Thyroid gland (tissue), 4 donors: ENCODE measurements around the gene SLC6A9. TPM values are rescaled to one million over a fixed set of nuclear protein-coding genes. Genes with fewer than 3 reads are reported as not detected.

Experiments
- DNase-seq, 2 donors: peaks; one replicate each; pipeline ENCODE4 v3.0.0-alpha.2; 2019
- H3K27ac ChIP-seq, 3 donors: fragments of 200-600 bp; sonication (generic); 1 replicate in 2 of 3; 2 replicates in 1 of 3; pipeline ENCODE4 v1.5.1; 2016 to 2019; ENCODE audit warnings: mild to moderate bottlenecking in 1 of 3, moderate library complexity in 1 of 3
- H3K27me3 ChIP-seq: fragments of 200-600 bp; sonication (generic); one replicate; pipeline ENCODE4 v1.5.1; 2019
- H3K36me3 ChIP-seq, 2 donors: fragments of 200-600 bp; sonication (generic); one replicate each; pipeline ENCODE4 v1.5.1; 2016 to 2019
- H3K4me1 ChIP-seq, 2 donors: fragments of 200-600 bp; sonication (generic); one replicate each; pipeline ENCODE4 v1.5.1; 2017 to 2019
- H3K4me3 ChIP-seq, 3 donors: fragments of 200-600 bp; sonication (generic); replicated peaks in 1 of 3; 1 replicate in 2 of 3; 2 replicates in 1 of 3; pipeline ENCODE4 v1.5.1; 2016; ENCODE audit warnings: mild to moderate bottlenecking in 1 of 3
- H3K9me3 ChIP-seq: fragments of 200-600 bp; sonication (generic); one replicate; pipeline ENCODE4 v1.5.1; 2017
- POLR2A ChIP-seq, 2 donors: fragments of 450-650 bp; IDR thresholded peaks; one replicate each; pipeline ENCODE4 v1.6.1; 2017; ENCODE audit warnings: antibody characterized with exemption in 2 of 2, mild to moderate bottlenecking in 2 of 2, moderate library complexity in 1 of 2
- WGBS, 2 donors: methylation state at CpG; one replicate each; pipeline ENCODE4 v1.1.5; 2017; 5-methylcytosine and 5-hydroxymethylcytosine counted together
- intact Hi-C: fragments of 100-400 bp; cut with DNase I; formaldehyde crosslinking; loops from one replicate; pipeline ENCODE4 v1.15.1; 2023
- total RNA-seq, 4 donors: library from RNA; depleted of rRNA; stranded (reverse); fragments of >200 nt; gene quantifications; one replicate each; pipeline ENCODE4 v1.2.3, GENCODE V29; 2016
- TF ChIP-seq, protein P1 (sequence below), 6 experiments: fragments of 200-600 bp in 3 of 6; fragments of 450-650 bp in 3 of 6; sonication (generic) in 3 of 6; IDR thresholded peaks; one replicate each; pipeline ENCODE4 v1.5.1; 2016 to 2019; ENCODE audit warnings: antibody characterized with exemption in 6 of 6, mild to moderate bottlenecking in 2 of 6, inconsistent platforms in 1 of 6, moderate library complexity in 1 of 6

The SLC6A9 gene
- total RNA-seq, 4 donors from 2014 or later = 7.2 to 11.3 (median 7.6) TPM

GRCh38 chr1:44059664-44060355 lies 28.5 kb upstream of the SLC6A9 start:
- no peaks in the 10 kb centered on the region for H3K4me1 ChIP-seq
- no peak overlapping the region for H3K4me3 ChIP-seq
- no peaks in the 10 kb centered on the region for H3K27me3 ChIP-seq
- H3K9me3 ChIP-seq = no peaks in the 10 kb centered on the region
- no peak for DNase-seq
- no peak for TF ChIP-seq POLR2A (IDR thresholded peaks at IDR 0.05)
- TF ChIP-seq, protein P1, sequence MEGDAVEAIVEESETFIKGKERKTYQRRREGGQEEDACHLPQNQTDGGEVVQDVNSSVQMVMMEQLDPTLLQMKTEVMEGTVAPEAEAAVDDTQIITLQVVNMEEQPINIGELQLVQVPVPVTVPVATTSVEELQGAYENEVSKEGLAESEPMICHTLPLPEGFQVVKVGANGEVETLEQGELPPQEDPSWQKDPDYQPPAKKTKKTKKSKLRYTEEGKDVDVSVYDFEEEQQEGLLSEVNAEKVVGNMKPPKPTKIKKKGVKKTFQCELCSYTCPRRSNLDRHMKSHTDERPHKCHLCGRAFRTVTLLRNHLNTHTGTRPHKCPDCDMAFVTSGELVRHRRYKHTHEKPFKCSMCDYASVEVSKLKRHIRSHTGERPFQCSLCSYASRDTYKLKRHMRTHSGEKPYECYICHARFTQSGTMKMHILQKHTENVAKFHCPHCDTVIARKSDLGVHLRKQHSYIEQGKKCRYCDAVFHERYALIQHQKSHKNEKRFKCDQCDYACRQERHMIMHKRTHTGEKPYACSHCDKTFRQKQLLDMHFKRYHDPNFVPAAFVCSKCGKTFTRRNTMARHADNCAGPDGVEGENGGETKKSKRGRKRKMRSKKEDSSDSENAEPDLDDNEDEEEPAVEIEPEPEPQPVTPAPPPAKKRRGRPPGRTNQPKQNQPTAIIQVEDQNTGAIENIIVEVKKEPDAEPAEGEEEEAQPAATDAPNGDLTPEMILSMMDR (IDR thresholded peaks at IDR 0.05) = no peak
- WGBS, 2 donors = 81 to 83% methylated on average over 5 of the region's 5 CpGs
- H3K36me3 ChIP-seq = no peaks in the 10 kb centered on the region
- no peak overlapping the region for H3K27ac ChIP-seq
- intact Hi-C loops = no loop called here

DNA sequence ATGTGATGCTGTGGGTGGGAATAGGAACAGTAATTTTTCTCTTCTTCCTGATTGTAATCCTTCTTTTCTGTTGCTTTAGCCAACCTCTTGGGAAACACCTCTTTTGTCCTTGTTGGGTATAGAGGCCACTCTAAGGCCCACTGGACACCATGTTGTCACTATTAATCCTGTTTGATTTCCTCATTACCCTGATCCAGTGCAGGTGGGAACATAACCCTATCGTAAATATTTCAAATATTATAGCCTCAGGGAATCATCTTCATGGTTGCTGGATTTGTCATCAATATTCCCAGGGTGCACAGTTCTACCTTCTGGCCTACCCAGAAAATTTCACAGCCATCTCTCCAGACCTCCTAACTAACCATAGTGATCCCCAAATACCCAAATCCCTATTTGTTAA lies 27.9 kb upstream of the SLC6A9 start:
- no peaks in the 10 kb centered on the region for H3K4me1 ChIP-seq

GRCh38 chr1:44057293-44057692 lies 26.0 kb upstream of the SLC6A9 start:
- TF ChIP-seq POLR2A (IDR thresholded peaks at IDR 0.05) = no peak
- TF ChIP-seq, protein P1 (IDR thresholded peaks at IDR 0.05) = no peak
- Histone ChIP-seq H3K27ac (no peak overlapping the region), H3K4me1 (no peaks in the 10 kb centered on the region), H3K36me3 (no peaks in the 10 kb centered on the region), H3K4me3 (no peak overlapping the region), H3K27me3 (no peaks in the 10 kb centered on the region), H3K9me3 (no peaks in the 10 kb centered on the region)
- DNase-seq = no peak
- WGBS, 2 donors = 73 to 78% methylated on average over 1 of the region's 1 CpG
- intact Hi-C loops = no loop called here

More for the DNA sequence above, 27.9 kb upstream of the SLC6A9 start:
- Histone ChIP-seq H3K4me3 (no peak overlapping the region), H3K36me3 (no peaks in the 10 kb centered on the region), H3K9me3 (no peaks in the 10 kb centered on the region), H3K27ac (no peak overlapping the region), H3K27me3 (no peaks in the 10 kb centered on the region)
- DNase-seq = no peak
- TF ChIP-seq POLR2A (IDR thresholded peaks at IDR 0.05) = no peak
- TF ChIP-seq, protein P1 (IDR thresholded peaks at IDR 0.05) = no peak
- intact Hi-C loops = no loop called here
- WGBS, 2 donors = 89 to 91% methylated on average over 1 of the region's 1 CpG

DNA sequence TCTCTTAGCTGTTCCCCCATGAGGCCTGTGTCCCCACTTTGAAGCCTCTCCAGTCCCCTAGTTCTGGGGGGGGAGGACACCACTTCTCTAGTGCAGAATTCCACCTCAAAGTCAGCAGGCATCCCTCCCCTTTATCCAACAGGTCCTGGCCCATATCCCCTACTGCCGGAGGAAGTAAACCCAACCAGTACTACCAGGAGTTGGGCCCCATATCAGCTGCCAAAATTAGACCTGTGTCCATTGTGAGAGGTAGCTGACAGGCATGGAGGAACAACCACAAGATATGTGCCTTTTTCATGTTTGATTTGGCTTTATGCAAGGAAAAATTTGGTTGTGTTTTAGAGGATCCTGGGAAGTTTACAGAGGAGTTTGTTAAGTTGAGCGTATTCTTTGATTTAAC lies 22.1 kb upstream of the SLC6A9 start:
- H3K27ac ChIP-seq = no peak overlapping the region
- H3K36me3 ChIP-seq = no peaks in the 10 kb centered on the region
- WGBS, 2 donors = 88 to 90% methylated on average over 2 of the region's 2 CpGs
- TF ChIP-seq, protein P1 (IDR thresholded peaks at IDR 0.05) = no peak
- no peak for TF ChIP-seq POLR2A (IDR thresholded peaks at IDR 0.05)
- H3K9me3 ChIP-seq = no peaks in the 10 kb centered on the region
- intact Hi-C loops = no loop called here
- no peaks in the 10 kb centered on the region for H3K27me3 ChIP-seq
- H3K4me3 ChIP-seq = no peak overlapping the region
- H3K4me1 ChIP-seq = no peaks in the 10 kb centered on the region
- no peak for DNase-seq

DNA sequence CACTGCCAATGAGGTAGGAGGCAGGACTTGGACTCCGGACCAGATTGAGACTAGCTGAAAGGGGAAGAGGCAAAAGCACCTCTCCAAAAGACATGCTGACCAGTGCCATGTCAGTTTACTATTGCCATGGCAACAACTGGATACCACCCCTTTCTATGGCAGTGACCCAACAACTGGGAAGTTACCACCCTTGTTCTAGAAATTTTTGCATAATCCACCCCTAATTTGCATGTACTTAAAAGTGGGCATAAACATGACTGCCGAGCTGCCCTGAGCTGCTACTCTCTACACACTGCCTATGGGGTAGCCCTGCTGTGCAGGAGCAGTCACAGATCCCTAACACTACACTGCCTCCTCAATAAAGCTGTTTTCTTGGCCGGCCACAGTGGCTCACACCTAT lies 19.0 kb upstream of the SLC6A9 start:
- Histone ChIP-seq H3K4me3 (no peak overlapping the region), H3K4me1 (no peaks in the 10 kb centered on the region), H3K9me3 (no peaks in the 10 kb centered on the region), H3K27me3 (no peaks in the 10 kb centered on the region), H3K36me3 (no peaks in the 10 kb centered on the region), H3K27ac (no peak overlapping the region)
- TF ChIP-seq POLR2A (IDR thresholded peaks at IDR 0.05) = no peak
- TF ChIP-seq, protein P1 (IDR thresholded peaks at IDR 0.05) = no peak
- intact Hi-C loops = no loop called here
- DNase-seq = no peak
- WGBS, 2 donors = 36 to 64% methylated on average over 3 of the region's 3 CpGs
